DND-41 (cell line): ENCODE results near the gene PRKCB.
A peak's percentile ranks its signal among the peaks of the same experiment; 100 is the strongest.

Source experiments
- ATAC-seq: fragments of 200-7000 bp; cut with Tn5 transposase; 3 replicates; pipeline ENCODE4 v1.9.1; 2021; ENCODE audit warnings: low read depth; ENCODE audit not compliant: insufficient read depth
- DNase-seq: peaks from one replicate; pipeline ENCODE4 v3.0.0-alpha.2; 2020
- H2AFZ ChIP-seq: 2 replicates; pipeline ENCODE4 v1.6.0; 2012; ENCODE audit warnings: low read depth, low read length
- H3K27ac ChIP-seq: 2 replicates; pipeline ENCODE4 v1.5.1; 2012; ENCODE audit warnings: low read length, inconsistent platforms
- H3K27me3 ChIP-seq: fragments of 200-600 bp; sonication (generic); 2 replicates; pipeline ENCODE4 v1.6.0; 2012; ENCODE audit warnings: low read length, mild to moderate bottlenecking, inconsistent platforms; ENCODE audit not compliant: insufficient read depth, poor library complexity
- H3K36me3 ChIP-seq: 2 replicates; pipeline ENCODE4 v1.5.1; 2012; ENCODE audit warnings: low read length, inconsistent platforms; ENCODE audit not compliant: insufficient read depth
- H3K4me1 ChIP-seq: 2 replicates; pipeline ENCODE4 v1.5.1; 2012; ENCODE audit warnings: mild to moderate bottlenecking, low read length; ENCODE audit not compliant: insufficient read depth
- H3K4me2 ChIP-seq: 2 replicates; pipeline ENCODE4 v1.6.0; 2012; ENCODE audit warnings: mild to moderate bottlenecking, moderate library complexity, low read length, inconsistent platforms; ENCODE audit not compliant: insufficient read depth
- H3K4me3 ChIP-seq, 2 experiments: fragments of 200-600 bp in 1 of 2; shearing (Covaris generic) in 1 of 2; 2 replicates each; pipeline ENCODE4 v1.5.1; 2012 to 2016; ENCODE audit warnings: inconsistent platforms in 2 of 2, low read length in 2 of 2, mild to moderate bottlenecking in 2 of 2, low read depth in 1 of 2, moderate library complexity in 1 of 2
- H3K79me2 ChIP-seq: 2 replicates; pipeline ENCODE4 v1.6.0; 2012; ENCODE audit warnings: low read length, inconsistent platforms; ENCODE audit not compliant: insufficient read depth
- H3K9ac ChIP-seq: 2 replicates; pipeline ENCODE4 v1.6.0; 2012; ENCODE audit warnings: low read depth, mild to moderate bottlenecking, inconsistent platforms, low read length, moderate library complexity
- H3K9me3 ChIP-seq: 2 replicates; pipeline ENCODE4 v1.5.1; 2012; ENCODE audit warnings: low read length, moderate library complexity, mild to moderate bottlenecking, inconsistent platforms; ENCODE audit not compliant: insufficient read depth, severe bottlenecking
- H4K20me1 ChIP-seq: 2 replicates; pipeline ENCODE4 v1.6.0; 2012; ENCODE audit warnings: low read length; ENCODE audit not compliant: insufficient read depth
- EZH2 ChIP-seq: IDR thresholded peaks from 3 replicates; pipeline ENCODE4 v1.6.1; 2012; ENCODE audit warnings: borderline replicate concordance, low read depth, mild to moderate bottlenecking, moderate library complexity, low read length, inconsistent platforms; ENCODE audit not compliant: severe bottlenecking
- TF ChIP-seq, protein P1 (sequence below): IDR thresholded peaks from 2 replicates; pipeline ENCODE4 v1.5.1; 2012; ENCODE audit warnings: borderline replicate concordance, low read length, moderate library complexity, mild to moderate bottlenecking; ENCODE audit not compliant: poor library complexity, severe bottlenecking; ENCODE audit errors: extremely low read depth

The PRKCB gene

DNA sequence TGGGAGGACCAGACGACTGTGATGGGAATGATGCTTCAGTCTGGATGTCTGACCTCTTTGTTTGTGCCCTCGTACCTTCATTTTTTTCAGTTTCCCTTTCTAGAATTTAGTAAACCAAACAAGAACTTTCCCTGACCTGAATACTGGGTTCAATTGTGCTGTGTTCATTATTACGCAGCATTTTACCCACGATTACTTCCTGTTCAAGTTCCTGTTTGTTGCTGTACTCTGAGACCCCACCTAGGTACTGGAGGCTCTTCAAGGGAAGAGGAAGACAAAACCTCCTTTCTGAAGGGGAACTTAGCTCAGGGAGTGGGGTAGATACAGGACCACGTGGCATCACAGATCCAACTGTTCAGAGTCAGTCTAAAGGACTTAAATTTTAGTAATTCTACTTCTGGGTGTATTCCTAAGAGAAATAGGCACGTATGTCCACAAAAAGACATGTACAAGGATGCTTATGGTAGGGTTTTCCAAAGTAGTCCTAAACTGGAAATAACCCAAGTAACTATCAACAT lies 9.2 kb upstream of the PRKCB start:
- H3K27me3 ChIP-seq, result no peaks in the 10 kb centered on the region
- no peak overlapping the region for H3K4me3 ChIP-seq
- H3K4me1 ChIP-seq, result peaks cover 18% of the 10 kb centered on the region
- no peaks in the 10 kb centered on the region for H4K20me1 ChIP-seq
- H3K9me3 ChIP-seq, result peaks cover 13% of the 10 kb centered on the region
- peak overlapping the region; percentile 29 for H3K4me2 ChIP-seq
- peak overlapping the region; percentile 55 for H3K27ac ChIP-seq
- H3K9ac ChIP-seq, result peak overlapping the region; percentile 9; the same call in 1 of the 2 replicates
- peak; percentile 34 for DNase-seq
- H3K36me3 ChIP-seq, result no peaks in the 10 kb centered on the region
- no peak for TF ChIP-seq EZH2
- TF ChIP-seq, protein P1, sequence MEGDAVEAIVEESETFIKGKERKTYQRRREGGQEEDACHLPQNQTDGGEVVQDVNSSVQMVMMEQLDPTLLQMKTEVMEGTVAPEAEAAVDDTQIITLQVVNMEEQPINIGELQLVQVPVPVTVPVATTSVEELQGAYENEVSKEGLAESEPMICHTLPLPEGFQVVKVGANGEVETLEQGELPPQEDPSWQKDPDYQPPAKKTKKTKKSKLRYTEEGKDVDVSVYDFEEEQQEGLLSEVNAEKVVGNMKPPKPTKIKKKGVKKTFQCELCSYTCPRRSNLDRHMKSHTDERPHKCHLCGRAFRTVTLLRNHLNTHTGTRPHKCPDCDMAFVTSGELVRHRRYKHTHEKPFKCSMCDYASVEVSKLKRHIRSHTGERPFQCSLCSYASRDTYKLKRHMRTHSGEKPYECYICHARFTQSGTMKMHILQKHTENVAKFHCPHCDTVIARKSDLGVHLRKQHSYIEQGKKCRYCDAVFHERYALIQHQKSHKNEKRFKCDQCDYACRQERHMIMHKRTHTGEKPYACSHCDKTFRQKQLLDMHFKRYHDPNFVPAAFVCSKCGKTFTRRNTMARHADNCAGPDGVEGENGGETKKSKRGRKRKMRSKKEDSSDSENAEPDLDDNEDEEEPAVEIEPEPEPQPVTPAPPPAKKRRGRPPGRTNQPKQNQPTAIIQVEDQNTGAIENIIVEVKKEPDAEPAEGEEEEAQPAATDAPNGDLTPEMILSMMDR, result no peak
- H2AFZ ChIP-seq, result peak overlapping the region; percentile 67
- no peaks in the 10 kb centered on the region for H3K79me2 ChIP-seq
- ATAC-seq, result peak; percentile 89

DNA sequence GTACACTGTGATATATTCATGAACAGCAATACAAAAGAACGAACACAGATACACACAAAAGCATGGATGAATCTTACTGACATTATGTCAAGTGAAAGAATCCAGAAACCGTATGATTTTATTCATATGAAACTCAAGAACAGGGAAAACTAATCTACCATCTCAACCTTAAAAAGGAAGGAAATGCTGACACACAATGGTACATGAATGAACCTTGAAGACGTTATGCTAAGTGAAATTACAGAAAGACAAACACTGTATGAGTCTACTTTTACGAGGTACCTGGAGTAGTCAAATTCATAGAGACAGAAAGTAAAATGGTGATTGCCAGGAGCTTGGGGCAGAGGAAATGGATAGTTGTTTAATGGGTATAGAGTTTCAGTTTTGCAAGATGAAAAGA lies 8.7 kb upstream of the PRKCB start:
- ATAC-seq, result no peak
- H3K4me2 ChIP-seq, result peak overlapping the region; percentile 29; the same call in 1 of the 2 replicates

DNA sequence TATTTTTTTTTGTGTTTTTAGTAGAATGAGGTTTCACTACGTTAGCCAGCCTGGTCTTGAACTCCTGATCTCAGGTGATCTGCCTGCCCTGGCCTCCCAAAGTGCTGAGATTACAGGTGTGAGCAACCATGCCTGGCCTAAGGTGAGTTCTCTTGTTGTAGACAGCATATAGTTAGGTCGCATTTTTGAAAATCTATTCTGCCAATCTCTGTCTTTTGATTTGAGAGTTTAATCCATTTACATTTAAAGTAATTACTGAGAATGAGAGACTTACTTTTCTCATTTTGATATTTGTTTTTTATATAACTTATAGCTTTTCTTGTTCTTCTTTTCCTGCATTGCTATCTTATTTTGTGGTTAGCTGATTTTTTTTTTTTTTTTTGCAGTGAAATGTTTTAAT lies 6.3 kb upstream of the PRKCB start:
- Histone ChIP-seq H2AFZ (no peak overlapping the region), H3K27ac (no peak overlapping the region), H3K9me3 (peaks cover 13% of the 10 kb centered on the region), H3K36me3 (no peaks in the 10 kb centered on the region), H3K4me1 (peaks cover 29% of the 10 kb centered on the region), H3K4me2 (no peak overlapping the region), H3K9ac (no peak overlapping the region), H3K79me2 (no peaks in the 10 kb centered on the region), H3K27me3 (no peaks in the 10 kb centered on the region), H4K20me1 (no peaks in the 10 kb centered on the region), H3K4me3 (no peak overlapping the region)
- TF ChIP-seq, protein P1, result no peak
- no peak for TF ChIP-seq EZH2
- DNase-seq, result no peak
- ATAC-seq, result no peak

More for the DNA sequence above, 8.7 kb upstream of the PRKCB start:
- Histone ChIP-seq H3K4me1 (peaks cover 18% of the 10 kb centered on the region), H3K36me3 (no peaks in the 10 kb centered on the region), H3K4me3 (no peak overlapping the region), H3K9me3 (peaks cover 13% of the 10 kb centered on the region), H3K9ac (no peak overlapping the region), H3K27ac (peak overlapping the region; percentile 55), H4K20me1 (no peaks in the 10 kb centered on the region), H3K79me2 (no peaks in the 10 kb centered on the region), H3K27me3 (no peaks in the 10 kb centered on the region), H2AFZ (peak overlapping the region; percentile 67)
- TF ChIP-seq EZH2, result no peak
- TF ChIP-seq, protein P1, result no peak
- no peak for DNase-seq
